Mammary epithelial cell (primary cell): ENCODE results near the gene ENTHD1.
"Not testable (repeated sequence)": the region's sequence is repeated elsewhere in the genome, so short reads cannot be mapped to it uniquely, and the experiment has no call there.

Source experiments
- CTCF ChIP-seq, 2 donors: IDR thresholded peaks in 1 of 2; conservative IDR thresholded peaks in 1 of 2; 2 replicates each; pipeline ENCODE4 v1.5.1; 2011 to 2012; ENCODE audit warnings: inconsistent platforms in 2 of 2, low read length in 2 of 2, mild to moderate bottlenecking in 2 of 2, control low read depth in 1 of 2, low read depth in 1 of 2; ENCODE audit not compliant: insufficient read depth in 1 of 2; ENCODE audit errors: extremely low read depth in 1 of 2
- EZH2 ChIP-seq: IDR thresholded peaks from 2 replicates; pipeline ENCODE4 v1.6.1; 2012; ENCODE audit warnings: low read length, inconsistent platforms, borderline replicate concordance

DNA sequence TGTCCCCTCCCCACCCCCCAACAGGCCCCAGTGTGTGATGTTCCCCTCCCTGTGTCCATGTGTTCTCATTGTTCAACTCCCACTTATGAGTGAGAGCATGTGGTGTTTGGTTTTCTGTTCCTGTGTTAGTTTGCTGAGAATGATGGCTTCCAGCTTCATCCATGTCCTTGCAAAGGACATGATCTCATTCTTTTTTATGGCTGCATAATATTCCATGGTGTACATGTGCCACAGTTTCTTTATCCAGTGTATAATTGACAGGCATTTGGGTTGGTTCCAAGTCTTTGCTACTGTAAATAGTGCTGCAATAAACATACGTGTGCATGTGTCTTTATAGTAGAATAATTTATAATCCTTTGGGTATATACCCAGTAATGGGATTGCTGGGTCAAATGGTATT, 159.5 kb downstream of the ENTHD1 start:
- TF ChIP-seq CTCF (conservative IDR thresholded peaks at IDR 0.05 in 1 of 2, IDR thresholded peaks at IDR 0.05 in 1 of 2; ENCODE audit: extremely low read depth in 1 of 2, insufficient read depth in 1 of 2, low read depth in 1 of 2, low read length in 2 of 2); EZH2: not testable (repeated sequence)
